HG02642 (cell line): ENCODE data around the gene SLC1A4.

Source experiments
- ATAC-seq: cut with Tn5 transposase; IDR thresholded peaks from one replicate; pipeline ENCODE4 v1.9.1; 2021; ENCODE audit warnings: mild to moderate bottlenecking; ENCODE audit not compliant: unreplicated experiment, poor library complexity

The SLC1A4 gene

GRCh38 chr2:64989126-64989981 lies at the start of gene SLC1A4:
Gene SLC1A4 (plus strand): TSS chr2:64989399. CDS start chr2:64989644, 245 bp downstream.
- peak; percentile 77 for ATAC-seq

DNA sequence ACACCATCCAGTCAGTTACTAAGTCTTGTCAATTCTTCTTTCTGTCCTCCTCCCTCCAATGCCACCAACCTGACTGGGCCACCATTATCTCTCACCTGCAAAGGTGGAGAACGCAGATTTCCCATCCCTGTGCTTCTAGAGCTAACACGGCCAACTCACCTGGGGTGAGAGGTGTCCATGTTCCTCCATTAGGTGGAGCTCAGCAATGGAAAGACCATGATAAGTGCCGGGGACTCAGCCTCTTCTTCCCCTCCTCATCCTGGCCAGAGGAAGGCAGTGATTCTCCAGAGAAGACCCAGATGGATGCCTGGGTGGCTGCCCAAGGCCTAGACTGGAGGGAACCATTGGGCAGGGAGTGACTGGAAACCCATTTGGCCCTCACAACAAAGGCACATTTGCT lies 48.1 kb upstream of the SLC1A4 start:
- ATAC-seq: no peak

DNA sequence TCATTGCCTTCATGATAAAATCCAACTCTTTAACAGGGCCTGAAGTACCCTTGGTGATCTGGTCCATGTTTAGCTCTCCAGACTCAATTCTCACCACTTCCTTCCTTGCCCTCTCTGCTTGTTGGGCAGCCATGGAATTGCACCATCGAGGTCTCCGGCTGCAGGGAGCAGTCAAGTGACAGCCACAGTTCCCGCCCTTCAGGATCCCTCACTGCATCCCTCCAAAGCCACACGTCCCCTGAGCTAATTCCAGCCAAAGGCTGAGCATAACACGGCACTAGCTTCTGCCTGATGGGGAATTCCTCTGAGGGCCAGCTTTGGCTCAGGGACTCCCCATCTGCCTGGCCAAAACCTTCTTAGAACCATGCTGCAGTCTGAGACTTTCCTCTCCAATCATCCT lies 47.4 kb upstream of the SLC1A4 start:
- no peak for ATAC-seq

DNA sequence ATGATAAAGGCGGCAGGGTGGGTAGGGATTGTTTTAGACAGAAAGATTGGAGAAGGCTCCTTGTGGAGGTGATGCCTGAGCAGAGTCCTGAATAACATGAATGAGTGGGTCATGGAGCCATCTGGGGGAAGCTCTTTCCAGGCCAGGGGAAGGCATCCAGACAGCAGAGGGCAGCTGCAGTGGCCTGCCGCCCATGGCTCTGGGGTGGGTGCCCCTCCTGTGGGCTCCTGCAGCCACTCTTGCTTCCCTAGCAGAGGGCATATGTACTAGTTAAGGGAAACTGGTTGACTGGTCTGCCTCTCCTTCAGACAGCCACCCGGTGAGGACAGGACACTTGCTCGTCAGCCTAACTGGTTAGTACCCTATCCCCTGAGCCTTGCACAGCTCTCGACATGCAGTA lies 46.5 kb upstream of the SLC1A4 start:
- no peak for ATAC-seq

- ATAC-seq: no peak
These were observed 45.6 kb upstream of the SLC1A4 start for GRCh38 chr2:64943387-64944150.

- ATAC-seq: no peak
These were observed 44.7 kb upstream of the SLC1A4 start for GRCh38 chr2:64944484-64944883.

GRCh38 chr2:64945973-64946768 lies 43.0 kb upstream of the SLC1A4 start:
- ATAC-seq: peak; percentile 93

GRCh38 chr2:64946769-64947247 lies 42.4 kb upstream of the SLC1A4 start:
- ATAC-seq: no peak

GRCh38 chr2:64947885-64948284 lies 41.3 kb upstream of the SLC1A4 start:
- no peak for ATAC-seq

DNA sequence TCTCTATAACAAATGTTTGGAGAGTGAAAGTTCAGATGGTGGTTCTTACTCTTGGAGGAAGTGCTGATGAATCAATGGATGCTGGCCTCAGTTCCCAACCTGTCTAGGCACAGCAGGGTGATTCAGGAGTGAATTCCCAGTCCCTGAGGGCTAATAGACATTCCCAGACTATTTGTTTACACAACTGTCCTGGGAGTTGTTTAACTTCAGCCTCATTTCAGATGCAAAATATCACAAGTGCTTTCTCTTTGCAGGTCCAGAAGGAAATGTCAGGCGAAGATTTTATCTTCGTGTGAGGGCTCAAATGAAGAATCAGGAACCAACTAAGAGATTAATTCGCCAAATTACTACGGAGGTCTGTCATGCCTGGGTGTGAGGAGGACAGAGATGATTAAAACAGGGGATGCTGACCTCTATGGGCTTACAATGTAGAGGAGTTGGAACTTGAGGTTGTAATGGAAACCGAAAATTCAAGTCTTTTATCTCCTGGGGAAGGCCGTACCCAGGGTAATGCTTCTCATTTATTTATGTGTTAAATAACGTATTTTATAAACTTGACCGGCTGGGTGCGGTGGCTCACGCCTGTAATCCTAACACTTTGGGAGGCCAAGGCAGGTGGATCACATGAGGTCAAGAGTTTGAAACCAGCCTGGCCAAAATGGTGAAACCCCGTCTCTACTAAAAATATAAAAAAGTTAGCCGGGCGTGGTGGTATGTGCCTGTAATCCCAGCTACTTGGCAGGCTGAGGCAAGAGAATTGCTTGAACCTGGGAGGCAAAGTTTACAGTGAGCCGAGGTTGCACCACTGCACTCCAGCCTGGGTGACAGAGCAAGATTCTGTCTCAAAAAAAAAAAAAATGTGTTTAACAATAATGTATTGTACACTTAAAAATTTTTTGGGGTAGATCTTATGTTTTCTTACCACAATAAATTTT lies 38.7 kb upstream of the SLC1A4 start:
- no peak for ATAC-seq

DNA sequence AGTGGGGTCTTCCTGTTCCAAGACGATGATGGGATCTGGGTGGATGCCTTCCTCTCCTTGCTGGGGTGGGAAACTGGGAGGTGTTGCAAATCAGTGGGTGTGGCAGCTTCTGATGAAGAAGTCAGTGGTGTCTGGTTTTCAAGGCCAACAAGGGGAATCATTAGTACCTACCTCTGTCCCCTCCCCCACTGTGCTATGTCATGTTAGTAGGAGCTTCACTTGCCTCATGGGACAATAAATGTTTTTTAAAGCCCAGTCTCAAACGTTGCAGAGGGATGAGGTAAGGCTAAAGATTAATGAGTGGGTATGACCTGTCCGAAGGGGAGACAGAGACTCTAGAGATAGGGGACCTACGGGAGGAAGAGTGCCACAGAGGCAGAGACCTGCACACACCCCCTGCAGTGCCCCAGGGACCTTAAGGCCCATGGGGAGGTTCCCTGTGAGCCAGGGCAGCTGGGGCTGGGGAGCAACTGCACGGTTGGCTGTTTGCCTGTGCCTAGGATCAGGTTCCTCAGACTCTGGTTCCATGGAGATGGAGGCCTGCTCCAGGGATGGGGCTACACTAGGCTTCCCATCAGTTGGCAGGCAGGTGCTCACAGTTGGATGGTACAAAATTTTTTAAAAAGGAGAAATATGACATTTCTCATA lies 37.8 kb upstream of the SLC1A4 start:
- ATAC-seq: no peak

GRCh38 chr2:64952096-64952495 lies 37.1 kb upstream of the SLC1A4 start:
- ATAC-seq: no peak

DNA sequence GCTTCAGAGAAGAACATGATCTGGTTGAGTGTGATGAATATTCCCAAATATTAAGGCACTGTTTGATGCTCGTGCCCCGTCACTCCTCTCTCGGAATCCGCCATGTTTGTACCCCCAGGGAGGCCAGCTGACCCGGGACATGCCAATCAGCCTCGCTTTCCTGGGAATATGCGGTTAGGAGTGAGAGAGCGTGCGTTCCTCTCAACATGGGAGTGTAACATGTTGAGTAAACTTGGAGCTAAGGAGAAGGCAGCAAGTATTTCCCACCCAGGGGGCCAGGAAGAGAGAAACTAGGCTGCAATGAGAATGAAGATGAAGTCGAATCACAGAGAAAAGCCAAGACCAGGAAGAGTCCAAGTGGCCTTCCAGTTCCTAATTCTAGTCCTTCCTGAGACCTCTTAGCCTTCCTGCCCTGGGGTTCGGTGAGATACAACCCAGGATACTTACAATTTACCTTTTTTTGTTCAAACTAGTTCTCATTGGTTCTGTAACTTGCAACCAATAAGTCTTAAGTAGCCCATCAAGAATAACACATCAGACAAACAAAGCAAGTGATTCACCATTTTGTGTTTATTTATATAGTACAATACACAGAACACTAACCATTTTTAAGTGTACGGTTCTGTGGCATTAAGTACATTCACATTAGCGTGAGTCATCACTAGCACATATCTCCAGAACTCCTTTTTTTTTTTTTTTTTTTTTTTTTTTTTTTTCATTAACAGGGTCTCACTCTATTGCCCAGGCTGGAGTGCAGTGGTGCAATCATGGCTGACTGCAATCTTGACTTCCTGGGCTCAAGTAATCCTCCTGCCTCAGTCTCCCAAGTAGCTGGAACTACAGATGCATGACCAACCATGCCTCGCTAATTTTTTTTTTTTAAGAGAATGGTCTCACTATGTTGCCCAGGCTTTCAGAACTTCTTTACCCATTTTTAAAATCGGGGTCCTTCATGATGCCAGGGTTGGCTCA lies 36.4 kb upstream of the SLC1A4 start:
- no peak for ATAC-seq

DNA sequence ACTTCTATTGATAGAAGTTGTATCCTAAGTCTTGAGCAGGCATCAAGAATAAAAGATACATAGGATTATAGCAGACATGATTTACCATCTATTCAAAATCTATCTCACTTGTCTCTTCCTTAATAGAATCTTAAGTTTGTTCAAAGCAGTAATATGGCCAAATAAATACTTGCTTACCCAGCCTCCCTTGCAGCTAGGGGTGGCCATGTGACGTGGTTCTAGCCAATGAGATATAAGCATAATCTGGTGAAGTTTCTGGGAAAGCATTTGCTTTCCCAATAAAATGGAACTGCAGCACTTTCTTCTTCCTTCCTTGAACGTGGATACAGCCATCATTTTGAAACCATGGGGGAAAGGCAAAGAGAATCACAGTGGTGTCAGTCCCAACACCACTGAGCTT lies 33.7 kb upstream of the SLC1A4 start:
- no peak for ATAC-seq

DNA sequence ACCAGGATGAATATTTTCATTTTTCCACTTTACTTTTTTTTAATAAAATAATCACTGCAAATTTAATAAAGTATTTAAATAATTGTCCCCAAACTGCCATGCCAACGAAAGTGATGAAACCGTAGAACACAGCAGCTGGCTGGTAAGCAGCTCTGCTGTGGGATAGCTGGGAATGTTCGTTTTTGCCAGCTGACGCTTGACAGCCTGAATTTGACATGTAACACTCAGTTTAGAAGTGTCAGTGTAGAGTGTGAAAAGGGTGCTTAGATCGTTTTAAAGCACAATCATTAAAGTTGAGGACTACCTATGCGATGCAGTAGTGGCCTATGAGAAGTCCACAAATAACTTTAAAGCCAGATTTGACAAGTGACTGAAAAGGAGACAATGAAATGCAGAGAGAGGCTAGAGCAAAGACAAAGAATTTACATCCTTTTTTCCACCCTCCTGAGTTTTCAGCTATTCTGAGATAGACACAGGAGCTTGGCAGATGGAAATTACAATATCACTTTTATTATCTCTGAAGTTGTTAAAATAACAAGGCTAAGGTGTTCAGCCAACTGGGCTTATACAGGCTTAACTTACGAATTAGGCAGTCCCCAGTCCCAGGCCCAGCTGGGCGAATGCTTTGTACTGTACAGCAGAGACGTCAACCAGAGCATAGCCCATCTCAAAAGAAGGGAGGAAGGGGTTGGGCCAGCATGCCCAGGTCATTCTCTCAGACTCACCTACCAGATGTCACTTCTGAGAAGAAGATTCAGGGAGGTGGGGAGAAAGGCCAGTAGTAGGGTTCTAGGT lies 31.9 kb upstream of the SLC1A4 start:
- no peak for ATAC-seq

- no peak for ATAC-seq
These were observed 30.6 kb upstream of the SLC1A4 start for GRCh38 chr2:64958556-64958955.

DNA sequence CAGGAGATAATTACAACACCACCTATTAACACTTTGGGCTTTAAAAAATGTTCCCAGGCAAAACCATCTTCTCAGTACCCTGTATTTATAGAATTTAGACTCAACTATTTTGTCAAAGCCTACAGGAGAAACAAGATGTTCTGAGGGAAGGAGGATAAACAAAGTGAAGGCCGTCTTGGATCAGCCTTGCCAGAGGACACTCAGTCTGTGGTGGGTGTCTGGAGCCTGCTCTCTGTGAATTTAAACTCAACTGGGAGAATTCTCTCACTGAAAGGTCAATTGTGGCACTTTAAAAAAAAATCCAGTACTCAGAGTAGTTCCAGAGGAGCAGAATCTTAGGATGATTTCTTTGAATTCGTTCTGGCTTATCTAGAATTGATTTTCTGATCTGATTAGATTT lies 28.4 kb upstream of the SLC1A4 start:
- ATAC-seq: no peak
